ENCODE data around the gene CASK.
"Not testable (repeated sequence)": the region's sequence is repeated elsewhere in the genome, so short reads cannot be mapped to it uniquely, and the experiment has no call there.

CASK gene

GRCh38 chrX:41684940-41685339 is 238.4 kb downstream of the CASK start:
- no peak for FAIRE-seq

GRCh38 chrX:41684138-41684537 is 239.2 kb downstream of the CASK start:
- FAIRE-seq: no peak

- no peak for FAIRE-seq
Observed at GRCh38 chrX:41677183-41678060, 245.9 kb downstream of the CASK start.

GRCh38 chrX:41676361-41676760 is 247.0 kb downstream of the CASK start:
- not testable (repeated sequence) for FAIRE-seq

GRCh38 chrX:41672643-41673042 is 250.7 kb downstream of the CASK start:
- FAIRE-seq: no peak

GRCh38 chrX:41671082-41671481 is 252.3 kb downstream of the CASK start:
- no peak for FAIRE-seq

- no peak for FAIRE-seq
Observed at GRCh38 chrX:41670112-41670511, 253.2 kb downstream of the CASK start.

- no peak for FAIRE-seq
Observed at GRCh38 chrX:41667631-41668030, 255.7 kb downstream of the CASK start.

- FAIRE-seq: no peak
Observed at GRCh38 chrX:41666251-41666650, 257.1 kb downstream of the CASK start.

GRCh38 chrX:41665686-41666085 is 257.7 kb downstream of the CASK start:
- no peak for FAIRE-seq

- no peak for FAIRE-seq
Observed at GRCh38 chrX:41664908-41665307, 258.4 kb downstream of the CASK start.

- no peak for FAIRE-seq
Observed at GRCh38 chrX:41664375-41664901, 258.9 kb downstream of the CASK start.

- FAIRE-seq: no peak
Observed at GRCh38 chrX:41661366-41662095, 261.8 kb downstream of the CASK start.

GRCh38 chrX:41655631-41656030 is 267.7 kb downstream of the CASK start:
- no peak for FAIRE-seq

GRCh38 chrX:41655101-41655500 is 268.3 kb downstream of the CASK start:
- no peak for FAIRE-seq

GRCh38 chrX:41653125-41653524 is 270.2 kb downstream of the CASK start:
- FAIRE-seq: no peak

- not testable (repeated sequence) for FAIRE-seq
Observed at GRCh38 chrX:41646201-41646600, 277.2 kb downstream of the CASK start.

- no peak for FAIRE-seq
Observed at GRCh38 chrX:41634284-41634683, 289.1 kb downstream of the CASK start.

- no peak for FAIRE-seq
Observed at GRCh38 chrX:41630091-41630490, 293.3 kb downstream of the CASK start.

- no peak for FAIRE-seq
Observed at GRCh38 chrX:41629539-41629938, 293.8 kb downstream of the CASK start.

GRCh38 chrX:41621222-41621723 is 302.1 kb downstream of the CASK start:
- no peak for FAIRE-seq

- FAIRE-seq: no peak
Observed at GRCh38 chrX:41619221-41619620, 304.1 kb downstream of the CASK start.

GRCh38 chrX:41616935-41617334 is 306.4 kb downstream of the CASK start:
- no peak for FAIRE-seq

- no peak for FAIRE-seq
Observed at GRCh38 chrX:41616255-41616654, 307.1 kb downstream of the CASK start.
